ENCODE results near the gene APBB2. TPM values are rescaled to one million over a fixed set of nuclear protein-coding genes. Genes with fewer than 3 reads are reported as not detected.

The APBB2 gene
- total RNA-seq, 1 experiment from 2014 or later, result 46.0 TPM

- Histone ChIP-seq H4K20me1 (ENCODE audit: insufficient read depth) (no peaks in the 10 kb centered on the region), H3K4me2 (no peak overlapping the region), H3K9me3 (ENCODE audit: insufficient read depth, low read depth) (no peaks in the 10 kb centered on the region), H3K4me3 (no peak overlapping the region), H3K27ac (no peak overlapping the region), H3K36me3 (ENCODE audit: low read depth) (no peaks in the 10 kb centered on the region), H3K79me2 (ENCODE audit: low read depth) (no peaks in the 10 kb centered on the region), H3K9me2 (ENCODE audit: insufficient read depth) (no peaks in the 10 kb centered on the region), H3K4me1 (replicated peaks; ENCODE audit: insufficient read depth) (no peaks in the 10 kb centered on the region), H2AFZ (no peak overlapping the region), H3F3A (ENCODE audit: insufficient read depth, low read depth) (no peaks in the 10 kb centered on the region), H3K27me3 (ENCODE audit: insufficient read depth, low read depth) (no peaks in the 10 kb centered on the region)
- ChIA-PET POLR2A (ENCODE audit: unreplicated experiment) (no interaction called here), CTCF (no interaction called here)
- no peak for DNase-seq
- TF ChIP-seq EZH2 (IDR thresholded peaks at IDR 0.05; ENCODE audit: low read depth), result no peak
- TF ChIP-seq, protein P1, sequence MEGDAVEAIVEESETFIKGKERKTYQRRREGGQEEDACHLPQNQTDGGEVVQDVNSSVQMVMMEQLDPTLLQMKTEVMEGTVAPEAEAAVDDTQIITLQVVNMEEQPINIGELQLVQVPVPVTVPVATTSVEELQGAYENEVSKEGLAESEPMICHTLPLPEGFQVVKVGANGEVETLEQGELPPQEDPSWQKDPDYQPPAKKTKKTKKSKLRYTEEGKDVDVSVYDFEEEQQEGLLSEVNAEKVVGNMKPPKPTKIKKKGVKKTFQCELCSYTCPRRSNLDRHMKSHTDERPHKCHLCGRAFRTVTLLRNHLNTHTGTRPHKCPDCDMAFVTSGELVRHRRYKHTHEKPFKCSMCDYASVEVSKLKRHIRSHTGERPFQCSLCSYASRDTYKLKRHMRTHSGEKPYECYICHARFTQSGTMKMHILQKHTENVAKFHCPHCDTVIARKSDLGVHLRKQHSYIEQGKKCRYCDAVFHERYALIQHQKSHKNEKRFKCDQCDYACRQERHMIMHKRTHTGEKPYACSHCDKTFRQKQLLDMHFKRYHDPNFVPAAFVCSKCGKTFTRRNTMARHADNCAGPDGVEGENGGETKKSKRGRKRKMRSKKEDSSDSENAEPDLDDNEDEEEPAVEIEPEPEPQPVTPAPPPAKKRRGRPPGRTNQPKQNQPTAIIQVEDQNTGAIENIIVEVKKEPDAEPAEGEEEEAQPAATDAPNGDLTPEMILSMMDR (conservative IDR thresholded peaks at IDR 0.05), result no peak
- intact Hi-C loops (cut with micrococcal nuclease; ENCODE audit: unreplicated experiment), result no loop called here
- BruUV-seq (replicated peaks), result no TSS peak
Observed at GRCh38 chr4:41144812-41145211, 69.5 kb downstream of the APBB2 start.

DNA sequence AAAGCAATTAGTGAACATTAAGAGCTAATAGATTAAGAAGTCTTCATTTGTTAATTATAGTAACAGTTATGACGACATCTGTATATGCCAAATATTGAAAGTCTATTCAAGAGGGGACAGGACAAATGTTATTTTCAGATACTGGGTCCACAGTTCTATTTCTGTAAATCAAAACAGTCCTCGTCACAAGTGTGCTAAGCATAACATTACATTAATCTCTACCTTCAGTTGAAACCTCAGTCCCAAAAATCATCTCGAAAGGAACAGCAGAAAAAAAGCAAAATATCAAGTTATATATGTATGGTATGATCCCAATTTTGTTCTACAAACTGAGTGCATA, 70.3 kb downstream of the APBB2 start:
- H3K9me3 ChIP-seq (ENCODE audit: insufficient read depth, low read depth), result no peaks in the 10 kb centered on the region
- POLR2A ChIA-PET (ENCODE audit: unreplicated experiment), result interaction anchor here (0.6 kb wide), 1 partner anchor 1614 kb away, joined by 4 read pairs; no protein-coding TSS in a partner anchor
- DNase-seq, result no peak
- H3K4me1 ChIP-seq (replicated peaks; ENCODE audit: insufficient read depth), result no peaks in the 10 kb centered on the region
- H3F3A ChIP-seq (ENCODE audit: insufficient read depth, low read depth), result no peaks in the 10 kb centered on the region
- H2AFZ ChIP-seq, result no peak overlapping the region
- no TSS peak for BruUV-seq (replicated peaks)
- intact Hi-C loops (cut with micrococcal nuclease; ENCODE audit: unreplicated experiment), result no loop called here
- CTCF ChIA-PET, result no interaction called here
- no peaks in the 10 kb centered on the region for H3K9me2 ChIP-seq (ENCODE audit: insufficient read depth)
- no peaks in the 10 kb centered on the region for H3K27me3 ChIP-seq (ENCODE audit: insufficient read depth, low read depth)
- no peaks in the 10 kb centered on the region for H3K79me2 ChIP-seq (ENCODE audit: low read depth)
- H3K4me2 ChIP-seq, result no peak overlapping the region
- TF ChIP-seq, protein P1 (conservative IDR thresholded peaks at IDR 0.05), result no peak
- no peak for TF ChIP-seq EZH2 (IDR thresholded peaks at IDR 0.05; ENCODE audit: low read depth)
- no peaks in the 10 kb centered on the region for H4K20me1 ChIP-seq (ENCODE audit: insufficient read depth)
- H3K27ac ChIP-seq, result peak overlapping the region; percentile 28
- H3K36me3 ChIP-seq (ENCODE audit: low read depth), result no peaks in the 10 kb centered on the region
- H3K4me3 ChIP-seq, result no peak overlapping the region

DNA sequence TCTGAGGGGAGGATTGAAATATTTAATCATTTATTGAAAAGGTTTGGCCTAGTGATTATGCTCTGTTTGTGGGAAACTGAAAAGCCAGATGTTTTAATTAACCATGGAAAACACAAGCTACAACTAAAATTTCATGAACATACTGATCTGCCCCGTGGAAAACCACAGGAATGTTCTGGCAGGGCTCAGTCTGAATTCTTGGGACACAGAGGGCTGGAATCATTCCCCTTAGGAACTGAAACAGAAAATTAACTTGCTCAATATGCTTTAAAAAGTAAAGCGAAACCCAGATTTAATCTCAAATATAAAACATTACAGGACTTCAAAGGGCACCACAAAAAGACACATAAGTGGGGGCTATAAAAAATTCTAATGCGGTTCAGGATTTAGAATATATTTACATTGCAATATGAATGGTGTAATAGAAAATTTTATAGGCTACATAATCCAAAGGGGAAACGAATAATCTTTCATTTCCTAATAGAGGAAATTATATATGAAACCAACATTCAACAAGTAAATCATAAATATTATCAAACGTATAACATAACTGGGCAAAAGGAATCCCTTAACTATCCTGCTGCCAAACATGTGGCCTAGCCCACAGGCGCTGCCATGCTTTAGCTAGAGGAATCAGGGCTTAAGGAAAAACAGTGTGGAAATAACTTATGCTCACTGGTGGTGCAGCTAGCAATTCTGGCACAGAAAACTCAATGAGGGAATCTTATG, 70.9 kb downstream of the APBB2 start:
- H3K4me3 ChIP-seq, result no peak overlapping the region

More for the DNA sequence above, 70.9 kb downstream of the APBB2 start:
- intact Hi-C loops (cut with micrococcal nuclease; ENCODE audit: unreplicated experiment), result no loop called here
- Histone ChIP-seq H3K27me3 (ENCODE audit: insufficient read depth, low read depth) (no peaks in the 10 kb centered on the region), H3K27ac (peak overlapping the region; percentile 28), H3K79me2 (ENCODE audit: low read depth) (no peaks in the 10 kb centered on the region), H3K36me3 (ENCODE audit: low read depth) (no peaks in the 10 kb centered on the region), H3K9me2 (ENCODE audit: insufficient read depth) (no peaks in the 10 kb centered on the region), H2AFZ (no peak overlapping the region), H3K4me1 (replicated peaks; ENCODE audit: insufficient read depth) (no peaks in the 10 kb centered on the region), H4K20me1 (ENCODE audit: insufficient read depth) (no peaks in the 10 kb centered on the region), H3F3A (ENCODE audit: insufficient read depth, low read depth) (no peaks in the 10 kb centered on the region), H3K9me3 (ENCODE audit: insufficient read depth, low read depth) (no peaks in the 10 kb centered on the region), H3K4me2 (no peak overlapping the region)
- ChIA-PET CTCF (interaction anchor here (0.5 kb wide), 1 partner anchor 9 kb away, joined by 3 read pairs; no protein-coding TSS in a partner anchor), POLR2A (ENCODE audit: unreplicated experiment) (interaction anchor here (0.6 to 0.7 kb wide), 3 partner anchors 11 to 1614 kb away, joined by 3 to 4 read pairs (median 3); no protein-coding TSS in a partner anchor)
- DNase-seq, result peak; percentile 30 to 40
- no TSS peak for BruUV-seq (replicated peaks)
- TF ChIP-seq EZH2 (IDR thresholded peaks at IDR 0.05; ENCODE audit: low read depth), result no peak
- TF ChIP-seq, protein P1 (conservative IDR thresholded peaks at IDR 0.05), result no peak
